SU-DHL-6 (cell line): Measurements from ENCODE around the gene C1orf21.

Source experiments
- H2AFZ ChIP-seq: fragments of 200-600 bp; sonication (generic); 2 replicates; pipeline ENCODE4 v1.6.1; 2014; ENCODE audit warnings: low read depth, mild to moderate bottlenecking, moderate library complexity, mixed read lengths, antibody characterized with exemption, low read length; ENCODE audit not compliant: severe bottlenecking
- H3F3A ChIP-seq: fragments of 200-600 bp; shearing (Covaris generic); 2 replicates; pipeline ENCODE4 v1.6.0; 2016; ENCODE audit warnings: antibody characterized with exemption, mild to moderate bottlenecking; ENCODE audit not compliant: insufficient read depth
- H3K27ac ChIP-seq: fragments of 200-600 bp; sonication (generic); 2 replicates; pipeline ENCODE4 v1.5.1; 2016; ENCODE audit warnings: low read depth, mild to moderate bottlenecking, low read length, moderate library complexity, mixed read lengths
- H3K27me3 ChIP-seq: fragments of 200-600 bp; sonication (generic), shearing (Covaris generic); 2 replicates; pipeline ENCODE4 v1.6.0; 2014; ENCODE audit warnings: mild to moderate bottlenecking, low read length
- H3K36me3 ChIP-seq: fragments of 200-600 bp; sonication (generic); 2 replicates; pipeline ENCODE4 v1.6.1; 2014; ENCODE audit warnings: mild to moderate bottlenecking, low read length, mixed read lengths
- H3K4me2 ChIP-seq: fragments of 300-600, 200-600 bp; shearing (Covaris generic), sonication (generic); 2 replicates; pipeline ENCODE4 v1.6.0; 2014; ENCODE audit warnings: low read length, low read depth, mild to moderate bottlenecking; ENCODE audit not compliant: poor library complexity, severe bottlenecking
- H3K4me3 ChIP-seq: fragments of 200-600 bp; sonication (generic); 2 replicates; pipeline ENCODE4 v1.5.1; 2014; ENCODE audit warnings: antibody characterized with exemption, low read length, mild to moderate bottlenecking, mixed read lengths; ENCODE audit not compliant: insufficient read depth, poor library complexity, severe bottlenecking
- H3K79me2 ChIP-seq: fragments of 200-600 bp; sonication (generic); 2 replicates; pipeline ENCODE4 v1.6.1; 2014; ENCODE audit warnings: mild to moderate bottlenecking, low read length, moderate library complexity; ENCODE audit not compliant: insufficient read depth
- H3K9ac ChIP-seq: fragments of 200-600 bp; sonication (generic); 2 replicates; pipeline ENCODE4 v1.7.0; 2014; ENCODE audit warnings: mild to moderate bottlenecking, low read length
- H3K9me2 ChIP-seq: fragments of 200-600 bp; sonication (generic); replicated peaks from 2 replicates; pipeline ENCODE4 v1.6.1; 2014; ENCODE audit warnings: low read length; ENCODE audit not compliant: insufficient read depth
- H3K9me3 ChIP-seq: fragments of 200-600 bp; sonication (generic); 2 replicates; pipeline ENCODE4 v1.6.1; 2014; ENCODE audit warnings: low read length, mixed read lengths; ENCODE audit not compliant: insufficient read depth
- H4K20me1 ChIP-seq: fragments of 200-600 bp; sonication (generic); 2 replicates; pipeline ENCODE4 v1.6.1; 2014; ENCODE audit warnings: low read depth, mild to moderate bottlenecking, antibody characterized with exemption, low read length, moderate library complexity, mixed read lengths
- EZH2phosphoT487 ChIP-seq: fragments of 200-600 bp; sonication (generic), shearing (Covaris generic); conservative IDR thresholded peaks from 2 replicates; pipeline ENCODE4 v1.6.1; 2018; ENCODE audit warnings: mild to moderate bottlenecking, antibody characterized with exemption, low read length, moderate library complexity, mixed read lengths
- TF ChIP-seq, protein P1 (sequence below): fragments of 200-600 bp; sonication (generic); IDR thresholded peaks from one replicate; pipeline ENCODE4 v1.5.1; 2017; ENCODE audit warnings: antibody characterized with exemption, mild to moderate bottlenecking, low read length, moderate library complexity; ENCODE audit not compliant: insufficient read depth, poor library complexity, severe bottlenecking

C1orf21 gene

DNA sequence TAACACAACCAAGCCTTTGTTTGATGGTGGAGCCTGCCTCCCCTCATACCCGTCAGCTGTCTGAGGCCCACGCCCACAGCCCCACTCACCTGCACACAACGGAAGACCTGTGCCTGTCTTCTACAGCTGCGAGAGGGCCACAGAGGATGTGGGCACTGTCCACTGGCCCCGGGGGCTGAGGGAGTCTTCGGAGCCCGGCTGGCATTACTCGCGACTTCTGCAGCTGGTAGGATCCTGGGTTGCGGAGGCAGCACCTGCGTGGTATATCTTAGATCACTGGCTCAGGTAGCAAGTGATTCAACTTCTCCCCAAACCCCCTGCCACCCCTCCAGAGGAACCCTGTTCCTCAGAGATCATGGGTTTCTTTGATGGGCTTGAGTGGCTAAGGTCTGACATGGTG lies 257.9 kb downstream of the C1orf21 start:
- H3K4me3 ChIP-seq, result no peak overlapping the region
- no peak overlapping the region for H3K4me2 ChIP-seq
- H3K9ac ChIP-seq, result no peak overlapping the region
- H4K20me1 ChIP-seq, result no peaks in the 10 kb centered on the region
- no peaks in the 10 kb centered on the region for H3K27me3 ChIP-seq
- H3F3A ChIP-seq, result no peaks in the 10 kb centered on the region
- no peaks in the 10 kb centered on the region for H3K9me2 ChIP-seq
- no peak overlapping the region for H2AFZ ChIP-seq
- H3K27ac ChIP-seq, result no peak overlapping the region
- TF ChIP-seq, protein P1, sequence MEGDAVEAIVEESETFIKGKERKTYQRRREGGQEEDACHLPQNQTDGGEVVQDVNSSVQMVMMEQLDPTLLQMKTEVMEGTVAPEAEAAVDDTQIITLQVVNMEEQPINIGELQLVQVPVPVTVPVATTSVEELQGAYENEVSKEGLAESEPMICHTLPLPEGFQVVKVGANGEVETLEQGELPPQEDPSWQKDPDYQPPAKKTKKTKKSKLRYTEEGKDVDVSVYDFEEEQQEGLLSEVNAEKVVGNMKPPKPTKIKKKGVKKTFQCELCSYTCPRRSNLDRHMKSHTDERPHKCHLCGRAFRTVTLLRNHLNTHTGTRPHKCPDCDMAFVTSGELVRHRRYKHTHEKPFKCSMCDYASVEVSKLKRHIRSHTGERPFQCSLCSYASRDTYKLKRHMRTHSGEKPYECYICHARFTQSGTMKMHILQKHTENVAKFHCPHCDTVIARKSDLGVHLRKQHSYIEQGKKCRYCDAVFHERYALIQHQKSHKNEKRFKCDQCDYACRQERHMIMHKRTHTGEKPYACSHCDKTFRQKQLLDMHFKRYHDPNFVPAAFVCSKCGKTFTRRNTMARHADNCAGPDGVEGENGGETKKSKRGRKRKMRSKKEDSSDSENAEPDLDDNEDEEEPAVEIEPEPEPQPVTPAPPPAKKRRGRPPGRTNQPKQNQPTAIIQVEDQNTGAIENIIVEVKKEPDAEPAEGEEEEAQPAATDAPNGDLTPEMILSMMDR, result no peak
- no peak for TF ChIP-seq EZH2phosphoT487
- no peaks in the 10 kb centered on the region for H3K79me2 ChIP-seq
- H3K36me3 ChIP-seq, result no peaks in the 10 kb centered on the region
- H3K9me3 ChIP-seq, result no peaks in the 10 kb centered on the region

DNA sequence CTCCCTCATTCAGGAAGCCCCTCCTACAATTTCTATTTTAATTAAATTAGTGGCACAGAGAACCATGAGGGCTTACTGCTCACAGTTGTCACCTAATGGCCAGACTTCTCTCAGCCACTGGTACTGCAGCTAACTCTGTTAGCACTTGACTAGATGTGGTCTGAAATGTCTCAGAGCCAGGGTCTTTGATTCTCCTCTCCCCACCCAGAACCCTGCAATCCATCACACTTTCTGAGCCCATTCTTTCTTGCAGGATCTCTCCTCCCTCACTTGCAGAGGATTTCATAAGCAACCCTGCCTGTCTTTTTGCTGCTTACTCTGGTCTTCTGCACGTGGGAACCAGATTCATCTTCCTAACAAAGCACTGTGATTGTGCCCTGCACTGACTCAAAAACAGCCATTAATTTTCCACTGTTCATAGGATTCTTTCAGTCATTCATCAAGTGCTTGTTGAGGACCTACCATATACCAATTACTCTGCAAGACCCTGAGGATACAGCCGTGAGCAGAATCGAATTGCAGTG lies 259.4 kb downstream of the C1orf21 start:
- Histone ChIP-seq H3K4me2 (no peak overlapping the region), H2AFZ (no peak overlapping the region), H4K20me1 (no peaks in the 10 kb centered on the region), H3K4me3 (no peak overlapping the region), H3K9me2 (no peaks in the 10 kb centered on the region), H3K79me2 (no peaks in the 10 kb centered on the region), H3K9ac (no peak overlapping the region), H3K36me3 (no peaks in the 10 kb centered on the region), H3K27ac (no peak overlapping the region), H3F3A (no peaks in the 10 kb centered on the region), H3K27me3 (no peaks in the 10 kb centered on the region), H3K9me3 (no peaks in the 10 kb centered on the region)
- TF ChIP-seq, protein P1, result no peak
- no peak for TF ChIP-seq EZH2phosphoT487

DNA sequence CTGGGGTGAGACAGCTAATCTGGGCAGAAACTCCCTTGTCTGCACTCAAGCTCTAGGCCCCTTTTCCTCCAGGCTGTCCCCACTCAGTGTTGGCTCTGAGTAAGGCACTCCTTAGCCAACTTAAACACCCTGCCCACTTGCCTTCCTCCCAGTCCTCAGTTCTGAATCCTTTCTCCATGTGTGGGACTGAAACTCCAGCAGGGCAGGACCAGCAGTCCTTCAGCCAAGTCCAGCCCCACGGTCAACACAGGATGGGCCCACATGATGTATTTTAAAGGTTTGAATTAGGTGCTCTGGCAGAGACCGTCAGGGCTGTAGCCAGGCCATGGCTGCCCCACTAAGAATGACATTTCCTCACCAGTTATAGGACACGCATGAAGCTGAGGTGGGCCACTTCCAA lies 260.0 kb downstream of the C1orf21 start:
- H3K4me2 ChIP-seq, result no peak overlapping the region
- H3K9me3 ChIP-seq, result no peaks in the 10 kb centered on the region
- H3K27ac ChIP-seq, result no peak overlapping the region
- no peak overlapping the region for H3K4me3 ChIP-seq
- no peaks in the 10 kb centered on the region for H3K79me2 ChIP-seq
- TF ChIP-seq, protein P1, result no peak
- no peak for TF ChIP-seq EZH2phosphoT487
- H4K20me1 ChIP-seq, result no peaks in the 10 kb centered on the region
- no peaks in the 10 kb centered on the region for H3K36me3 ChIP-seq
- H3K27me3 ChIP-seq, result no peaks in the 10 kb centered on the region
- no peaks in the 10 kb centered on the region for H3F3A ChIP-seq
- no peaks in the 10 kb centered on the region for H3K9me2 ChIP-seq
- no peak overlapping the region for H3K9ac ChIP-seq
- no peak overlapping the region for H2AFZ ChIP-seq
